ENCODE measurements around the gene C14orf180. TPM values are rescaled to one million over a fixed set of nuclear protein-coding genes. Genes with fewer than 3 reads are reported as not detected.
A peak's percentile ranks its signal among the peaks of the same experiment; 100 is the strongest.

The C14orf180 gene
- total RNA-seq, 3 donors from 2014 or later (not counting 1 experiment from before 2014, with no cell fraction given): not detected

GRCh38 chr14:104594310-104595046 lies 14.9 kb downstream of the C14orf180 start:
- H3K36me3 Mint-ChIP-seq: no peaks in the 10 kb centered on the region
- H3K27me3 ChIP-seq (ENCODE audit: control insufficient read depth, insufficient read depth, low read length): no peaks in the 10 kb centered on the region
- no peaks in the 10 kb centered on the region for H3K9me3 ChIP-seq (ENCODE audit: control insufficient read depth, insufficient read depth, low read length)
- H3K4me1 Mint-ChIP-seq: no peaks in the 10 kb centered on the region
- H3K36me3 ChIP-seq (ENCODE audit: control insufficient read depth, insufficient read depth, low read length): no peaks in the 10 kb centered on the region
- intact Hi-C loops (cut with micrococcal nuclease): no loop called here
- no peaks in the 10 kb centered on the region for H3K4me1 ChIP-seq (ENCODE audit: control insufficient read depth, insufficient read depth, low read length)
- no peak for TF ChIP-seq CTCF (IDR thresholded peaks at IDR 0.05)
- H3K9me3 Mint-ChIP-seq: no peaks in the 10 kb centered on the region
- H3K27ac Mint-ChIP-seq: no peak overlapping the region
- DNase-seq: no peak
- H3K4me3 ChIP-seq (ENCODE audit: low read length): no peak overlapping the region
- WGBS (ENCODE audit: insufficient coverage): 73% methylated on average over 15 of the region's 15 CpGs
- no peak for ATAC-seq
- no peak overlapping the region for H3K27ac ChIP-seq (ENCODE audit: low read length)
- peaks cover 2 to 4% of the 10 kb centered on the region in 2 donors for H3K27me3 Mint-ChIP-seq (ENCODE audit: low read depth in 2 of 2)
- no peak overlapping the region for H3K4me3 Mint-ChIP-seq

GRCh38 chr14:104595116-104595675 lies 15.6 kb downstream of the C14orf180 start:
- H3K36me3 Mint-ChIP-seq: no peaks in the 10 kb centered on the region
- Histone ChIP-seq H3K36me3 (ENCODE audit: control insufficient read depth, insufficient read depth, low read length) (no peaks in the 10 kb centered on the region), H3K27ac (ENCODE audit: low read length) (no peak overlapping the region), H3K4me3 (ENCODE audit: low read length) (no peak overlapping the region), H3K9me3 (ENCODE audit: control insufficient read depth, insufficient read depth, low read length) (no peaks in the 10 kb centered on the region), H3K4me1 (ENCODE audit: control insufficient read depth, insufficient read depth, low read length) (no peaks in the 10 kb centered on the region), H3K27me3 (ENCODE audit: control insufficient read depth, insufficient read depth, low read length) (no peaks in the 10 kb centered on the region)
- 89% methylated on average over 14 of the region's 14 CpGs for whole genome bisulfite sequencing (ENCODE audit: insufficient coverage)
- H3K4me3 Mint-ChIP-seq: no peak overlapping the region
- DNase-seq (no peak), ATAC-seq (no peak)
- intact Hi-C loops (cut with micrococcal nuclease): no loop called here
- no peak for TF ChIP-seq CTCF (IDR thresholded peaks at IDR 0.05)
- H3K27ac Mint-ChIP-seq: no peak overlapping the region
- H3K9me3 Mint-ChIP-seq: no peaks in the 10 kb centered on the region
- H3K4me1 Mint-ChIP-seq: peaks cover 0 to 5% of the 10 kb centered on the region in 2 donors
- peaks cover 4 to 9% of the 10 kb centered on the region in 2 donors for H3K27me3 Mint-ChIP-seq (ENCODE audit: low read depth in 2 of 2)

GRCh38 chr14:104595911-104596450 lies 16.4 kb downstream of the C14orf180 start:
- Histone ChIP-seq H3K4me3 (ENCODE audit: low read length) (no peak overlapping the region), H3K36me3 (ENCODE audit: control insufficient read depth, insufficient read depth, low read length) (no peaks in the 10 kb centered on the region), H3K27me3 (ENCODE audit: control insufficient read depth, insufficient read depth, low read length) (no peaks in the 10 kb centered on the region), H3K27ac (ENCODE audit: low read length) (no peak overlapping the region), H3K4me1 (ENCODE audit: control insufficient read depth, insufficient read depth, low read length) (no peaks in the 10 kb centered on the region), H3K9me3 (ENCODE audit: control insufficient read depth, insufficient read depth, low read length) (no peaks in the 10 kb centered on the region)
- Mint-ChIP-seq H3K4me1 (peaks cover 0 to 11% of the 10 kb centered on the region in 2 donors), H3K4me3 (no peak overlapping the region), H3K36me3 (no peaks in the 10 kb centered on the region), H3K27me3 (ENCODE audit: low read depth in 2 of 2) (peaks cover 8 to 15% of the 10 kb centered on the region in 2 donors), H3K27ac (peak overlapping the region in 1 of 2 donors; percentile 35), H3K9me3 (no peaks in the 10 kb centered on the region)
- TF ChIP-seq CTCF (IDR thresholded peaks at IDR 0.05): no peak
- intact Hi-C loops (cut with micrococcal nuclease): no loop called here
- ATAC-seq (no peak), DNase-seq (no peak)
- WGBS (ENCODE audit: insufficient coverage): 81% methylated on average over 6 of the region's 6 CpGs
